ENCODE results near the gene LRIF1. TPM values are rescaled to one million over a fixed set of nuclear protein-coding genes. Genes with fewer than 3 reads are reported as not detected.

LRIF1 gene
- total RNA-seq, 1 donor from 2014 or later = 9.7 TPM

DNA sequence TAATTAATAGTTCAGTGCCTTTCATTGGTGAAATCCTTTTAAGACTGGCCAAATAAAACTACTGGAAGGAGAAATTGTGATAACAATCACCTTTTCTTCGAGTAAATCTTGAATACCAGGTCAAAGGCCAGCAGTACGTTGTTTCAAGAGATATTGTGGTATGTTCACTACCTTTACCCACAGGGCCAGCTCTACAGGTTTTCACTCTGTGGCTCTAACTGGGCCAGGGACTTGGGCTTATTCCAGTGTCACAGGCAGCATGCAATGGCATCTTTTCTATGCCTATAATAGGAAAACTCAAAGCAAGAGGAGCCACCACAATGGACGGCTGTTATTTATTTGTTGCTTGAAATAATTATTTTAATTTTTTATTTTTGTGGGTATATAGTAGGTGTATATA is 26.8 kb upstream of the LRIF1 start:
- no peaks in the 10 kb centered on the region for H3K4me1 Mint-ChIP-seq
- H3K27ac Mint-ChIP-seq (ENCODE audit: unreplicated experiment) = no peak overlapping the region
- no peak for TF ChIP-seq CTCF (conservative IDR thresholded peaks at IDR 0.05)
- H3K4me3 Mint-ChIP-seq = no peak overlapping the region
- DNase-seq (ENCODE audit: low read depth, low spot score) = no peak
- no peaks in the 10 kb centered on the region for H3K36me3 Mint-ChIP-seq (ENCODE audit: low read depth)
- peaks cover 4% of the 10 kb centered on the region for H3K9me3 Mint-ChIP-seq
- peaks cover 67% of the 10 kb centered on the region for H3K27me3 Mint-ChIP-seq (ENCODE audit: low read depth)

GRCh38 chr1:110986407-110986891 is 22.7 kb upstream of the LRIF1 start:
- no peak for DNase-seq (ENCODE audit: low read depth, low spot score)
- H3K27ac Mint-ChIP-seq (ENCODE audit: unreplicated experiment) = no peak overlapping the region

DNA sequence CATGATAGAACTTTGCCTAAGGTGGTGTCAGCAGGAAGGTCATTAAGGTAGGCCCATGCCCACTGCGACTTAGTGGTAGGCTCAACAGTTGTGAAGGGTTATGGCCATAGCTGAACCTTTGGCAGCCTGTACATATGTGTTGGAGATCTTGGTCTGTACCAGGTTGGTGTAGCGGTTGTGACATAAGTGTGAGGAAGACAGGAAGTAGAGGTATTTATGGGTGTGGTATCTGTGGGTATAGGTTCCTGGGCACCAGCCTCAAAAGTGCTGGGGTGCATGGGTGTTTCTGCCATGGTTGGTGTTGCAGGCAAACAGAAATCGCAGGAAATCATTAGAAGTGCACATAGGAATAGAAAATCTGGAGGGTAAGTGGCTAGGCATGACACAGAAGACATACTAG is 18.6 kb upstream of the LRIF1 start:
- Mint-ChIP-seq H3K4me3 (no peak overlapping the region), H3K9me3 (peaks cover 3% of the 10 kb centered on the region), H3K36me3 (ENCODE audit: low read depth) (no peaks in the 10 kb centered on the region), H3K4me1 (no peaks in the 10 kb centered on the region), H3K27me3 (ENCODE audit: low read depth) (peaks cover 50% of the 10 kb centered on the region), H3K27ac (ENCODE audit: unreplicated experiment) (no peak overlapping the region)
- DNase-seq (ENCODE audit: low read depth, low spot score) = no peak
- no peak for TF ChIP-seq CTCF (conservative IDR thresholded peaks at IDR 0.05)

More at GRCh38 chr1:110986407-110986891, 22.7 kb upstream of the LRIF1 start:
- Mint-ChIP-seq H3K4me3 (no peak overlapping the region), H3K36me3 (ENCODE audit: low read depth) (no peaks in the 10 kb centered on the region), H3K9me3 (peaks cover 3% of the 10 kb centered on the region), H3K27me3 (ENCODE audit: low read depth) (peaks cover 63% of the 10 kb centered on the region), H3K4me1 (no peaks in the 10 kb centered on the region)
- no peak for TF ChIP-seq CTCF (conservative IDR thresholded peaks at IDR 0.05)

DNA sequence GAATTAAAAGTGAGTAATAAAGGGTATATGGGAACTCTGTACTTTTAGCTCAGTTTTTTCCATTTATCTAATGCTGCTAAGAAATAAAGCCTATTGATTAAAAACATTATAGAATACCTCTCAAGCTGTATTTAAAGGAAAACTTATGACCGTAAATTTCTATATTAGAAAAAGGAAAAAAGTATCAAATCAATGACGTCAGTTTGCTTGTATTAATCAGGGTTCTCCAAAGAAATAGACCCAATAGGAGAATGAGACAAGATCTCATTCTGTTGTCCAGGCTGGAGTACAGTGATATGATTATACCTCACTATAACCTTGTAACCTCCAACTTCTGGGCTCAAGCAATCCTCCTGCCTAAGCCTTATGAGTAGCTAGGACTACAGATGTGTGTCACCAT is 15.4 kb upstream of the LRIF1 start:
- Mint-ChIP-seq H3K4me3 (no peak overlapping the region), H3K36me3 (ENCODE audit: low read depth) (no peaks in the 10 kb centered on the region), H3K27ac (ENCODE audit: unreplicated experiment) (no peak overlapping the region), H3K27me3 (ENCODE audit: low read depth) (peaks cover 48% of the 10 kb centered on the region), H3K9me3 (peaks cover 5% of the 10 kb centered on the region), H3K4me1 (no peaks in the 10 kb centered on the region)
- no peak for DNase-seq (ENCODE audit: low read depth, low spot score)
- no peak for TF ChIP-seq CTCF (conservative IDR thresholded peaks at IDR 0.05)

DNA sequence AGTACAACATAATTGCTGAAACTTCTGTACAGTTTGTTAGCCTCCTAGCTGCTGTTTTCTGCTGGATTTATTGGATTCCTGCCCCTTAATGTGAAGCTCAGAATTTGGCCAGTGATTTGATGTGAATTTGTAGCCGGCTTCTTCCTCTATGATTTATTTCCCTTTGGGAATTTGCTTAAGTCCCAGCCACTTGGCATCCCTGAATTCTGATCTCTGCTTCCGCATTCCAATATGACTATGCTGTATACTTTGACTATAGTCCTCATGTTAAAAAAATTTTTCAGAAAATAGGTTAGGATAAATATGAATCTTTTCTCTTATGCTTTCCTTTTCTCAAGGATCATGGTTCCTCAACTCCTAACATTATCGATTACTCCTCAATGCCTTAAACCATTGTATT is 12.4 kb upstream of the LRIF1 start:
- peaks cover 58% of the 10 kb centered on the region for H3K27me3 Mint-ChIP-seq (ENCODE audit: low read depth)
- H3K4me1 Mint-ChIP-seq = no peaks in the 10 kb centered on the region
- H3K9me3 Mint-ChIP-seq = peaks cover 5% of the 10 kb centered on the region
- TF ChIP-seq CTCF (conservative IDR thresholded peaks at IDR 0.05) = no peak
- H3K4me3 Mint-ChIP-seq = no peak overlapping the region
- no peak for DNase-seq (ENCODE audit: low read depth, low spot score)
- H3K36me3 Mint-ChIP-seq (ENCODE audit: low read depth) = no peaks in the 10 kb centered on the region
- H3K27ac Mint-ChIP-seq (ENCODE audit: unreplicated experiment) = no peak overlapping the region

DNA sequence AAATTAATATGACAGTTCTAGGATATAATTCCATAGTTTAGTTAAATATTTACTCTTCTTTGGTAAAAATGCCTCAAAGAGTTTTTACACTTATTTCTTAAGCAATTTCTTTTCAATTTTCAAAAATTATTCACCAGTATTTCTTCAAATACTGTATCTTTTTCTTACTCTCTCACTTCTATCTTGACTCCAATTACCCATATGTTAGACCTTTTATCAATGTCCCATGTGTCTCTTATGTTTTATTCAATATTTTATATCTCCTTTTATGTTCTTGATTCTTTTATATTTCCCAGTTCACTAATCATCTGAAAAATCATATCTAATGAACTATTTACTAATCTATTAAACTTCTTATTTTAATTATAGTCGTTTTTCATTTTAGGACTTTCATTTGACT is 11.5 kb upstream of the LRIF1 start:
- H3K27me3 Mint-ChIP-seq (ENCODE audit: low read depth) = peaks cover 61% of the 10 kb centered on the region
- no peak for DNase-seq (ENCODE audit: low read depth, low spot score)
- peaks cover 7% of the 10 kb centered on the region for H3K9me3 Mint-ChIP-seq
- H3K36me3 Mint-ChIP-seq (ENCODE audit: low read depth) = no peaks in the 10 kb centered on the region
- H3K27ac Mint-ChIP-seq (ENCODE audit: unreplicated experiment) = no peak overlapping the region
- no peak for TF ChIP-seq CTCF (conservative IDR thresholded peaks at IDR 0.05)
- H3K4me3 Mint-ChIP-seq = no peak overlapping the region
- no peaks in the 10 kb centered on the region for H3K4me1 Mint-ChIP-seq

Measured in neural crest cell (in vitro differentiated cells).